NCI-H1417 (cell line): ENCODE data around the gene DPYSL3.

ENCODE experiments used
- DNase-seq, 3 experiments: peaks; one replicate each; lab custom pipeline; 2025; lab: John Stamatoyannopoulos, UW

The DPYSL3 gene

DNA sequence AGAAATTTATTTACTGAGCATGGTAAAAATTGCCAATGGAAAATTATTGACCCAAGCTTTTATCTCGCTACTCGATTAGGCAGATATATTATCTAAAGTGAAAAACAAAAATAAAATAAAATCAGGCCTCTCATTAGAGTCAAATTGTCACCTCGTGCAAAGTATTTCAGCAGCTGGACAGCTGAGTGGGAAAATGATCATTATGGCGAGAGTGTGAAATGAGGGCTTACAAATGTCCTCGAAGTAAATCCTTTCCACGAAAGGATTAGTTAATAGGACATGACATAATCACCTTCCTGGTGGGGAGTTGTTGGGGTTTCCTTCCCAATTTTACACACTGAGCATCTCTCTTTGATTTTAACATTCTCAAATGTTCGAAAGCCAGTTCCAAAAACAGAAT lies 5.4 kb upstream of the DPYSL3 start:
- DNase-seq = peak in 1 of 3 experiments; percentile 1

DNA sequence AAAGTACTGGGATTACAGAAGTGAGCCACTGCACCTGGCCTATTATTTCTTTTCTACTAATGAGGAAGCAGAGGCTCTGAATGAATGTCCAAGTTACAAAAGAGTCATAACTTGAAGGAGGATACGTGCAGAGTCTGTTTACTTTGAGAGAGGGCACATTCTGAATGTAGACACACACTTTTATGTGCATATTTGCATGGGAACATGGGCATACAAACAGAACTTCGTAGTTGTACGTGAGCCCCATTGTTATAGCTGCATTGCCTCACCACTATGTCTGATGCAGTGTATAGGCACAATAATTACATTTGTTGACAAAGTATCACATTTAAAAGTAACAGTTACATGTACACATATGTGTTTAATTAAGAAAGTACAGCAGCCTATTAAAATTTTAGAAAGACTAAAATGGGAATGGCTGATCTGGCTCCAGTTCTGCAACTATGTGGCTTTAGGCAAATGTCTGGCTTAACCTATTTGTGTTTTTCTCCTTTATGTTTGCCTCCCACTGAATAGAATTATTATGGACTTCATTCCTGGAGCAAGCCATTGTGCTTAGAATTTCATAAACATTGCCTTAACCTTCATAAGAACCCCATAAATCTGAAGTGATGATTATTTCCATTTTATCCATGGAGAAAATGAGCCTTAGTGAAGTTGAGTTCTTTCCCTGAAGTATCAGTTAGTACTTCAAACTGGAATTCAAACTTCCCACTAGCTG lies 3.0 kb upstream of the DPYSL3 start:
- DNase-seq = peak in 2 of 3 experiments; percentile 4 to 19

DNA sequence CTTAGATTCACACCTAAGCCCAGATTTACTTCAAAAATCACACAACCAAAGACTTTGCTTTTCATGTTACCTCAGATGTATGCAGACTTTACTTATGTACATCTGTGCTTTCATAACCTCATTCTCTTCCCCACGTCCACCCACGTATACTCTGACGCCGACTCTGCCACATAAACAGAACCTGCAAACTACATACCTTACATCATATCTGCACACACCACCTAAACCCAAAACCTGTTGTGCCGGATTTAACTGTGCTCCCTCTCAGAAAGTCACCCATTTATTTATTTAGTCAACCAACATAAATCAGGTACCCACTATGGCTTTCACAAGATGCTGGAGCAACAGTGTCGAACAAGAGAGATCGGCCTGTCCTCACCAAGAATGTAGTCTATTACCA lies 1.0 kb upstream of the DPYSL3 start:
- DNase-seq = peak in 1 of 3 experiments; percentile 27

DNA sequence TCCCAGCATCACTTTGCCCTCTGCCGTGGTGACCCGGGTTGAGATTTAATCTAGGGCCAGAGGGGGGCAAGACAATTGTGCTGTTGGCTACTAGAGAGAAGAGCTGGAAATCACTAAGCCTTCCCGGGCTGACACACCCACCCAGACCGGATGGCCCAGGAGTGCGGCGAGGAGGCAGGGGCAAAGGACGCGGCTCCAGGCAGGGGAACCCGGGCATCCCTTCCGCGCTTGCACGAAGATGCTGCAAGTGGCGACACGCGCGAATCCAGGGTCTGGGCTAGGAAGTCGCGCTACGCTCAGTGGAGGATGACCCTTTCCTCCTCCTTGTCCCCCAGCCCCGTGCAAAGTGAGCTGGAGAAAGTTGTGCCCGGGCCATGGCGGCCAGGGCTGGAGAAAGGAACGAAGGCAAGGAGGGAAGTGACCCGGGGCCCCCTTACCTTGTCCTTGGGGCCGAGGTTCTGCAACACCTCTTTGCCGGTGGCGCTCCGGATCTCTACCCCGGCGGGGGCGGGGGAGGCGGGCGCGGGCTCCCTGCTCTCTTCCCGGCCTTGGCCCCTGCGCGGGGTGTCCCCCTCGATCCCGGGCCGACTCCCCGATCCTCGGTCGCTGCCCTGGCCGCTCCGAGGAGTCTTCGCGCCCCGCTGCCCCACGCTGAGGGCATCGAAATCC lies 693 bp downstream of the DPYSL3 start:
- peak in 2 of 3 experiments; percentile 57 to 75 for DNase-seq

DNA sequence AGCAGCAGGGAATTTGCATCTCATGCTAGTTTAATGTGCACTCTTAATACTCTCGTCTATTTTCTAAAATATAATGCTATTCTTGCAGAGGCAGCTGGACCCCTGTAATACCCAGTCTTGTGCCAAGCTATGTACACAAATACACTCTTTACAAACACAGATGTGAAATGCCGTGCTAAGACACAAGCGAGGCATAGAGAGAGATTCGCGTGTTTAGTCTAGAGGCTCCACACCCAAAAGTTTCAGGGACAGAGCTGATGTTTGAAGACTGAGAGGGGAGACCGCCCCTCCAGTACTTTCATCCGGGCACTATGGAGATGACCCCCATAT lies 1.2 kb downstream of the DPYSL3 start:
- DNase-seq = no peak

DNA sequence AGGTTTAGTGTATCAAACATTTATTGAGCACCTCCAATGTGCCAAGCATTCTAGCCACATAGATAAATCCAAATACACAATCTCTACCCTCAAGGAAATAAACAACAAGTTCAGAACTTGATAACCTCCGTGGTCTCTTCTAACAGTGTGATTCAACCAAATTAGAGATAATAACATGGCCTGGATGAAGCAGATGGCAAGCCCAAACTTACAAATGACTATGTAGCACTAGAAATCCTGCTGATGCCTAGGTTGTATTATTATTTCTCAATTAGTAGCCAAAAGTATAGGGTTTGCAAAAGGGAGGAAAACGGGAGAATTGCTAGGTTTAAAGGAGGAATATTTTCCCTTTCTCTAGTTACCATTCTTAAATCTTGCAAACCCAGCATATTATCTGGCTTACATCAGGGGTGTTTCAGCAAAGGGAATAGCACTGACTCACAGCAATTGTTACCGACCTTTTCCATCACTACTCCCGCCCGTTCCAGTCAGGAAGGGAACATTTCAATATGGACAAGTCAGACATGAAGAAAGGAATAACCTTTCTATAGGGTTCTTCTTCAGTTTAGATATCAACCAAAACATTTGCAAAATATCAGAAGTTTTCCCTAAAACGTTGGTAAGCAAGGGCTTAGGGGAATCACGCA lies 2.3 kb downstream of the DPYSL3 start:
- DNase-seq = peak in 2 of 3 experiments; percentile 27 to 53

DNA sequence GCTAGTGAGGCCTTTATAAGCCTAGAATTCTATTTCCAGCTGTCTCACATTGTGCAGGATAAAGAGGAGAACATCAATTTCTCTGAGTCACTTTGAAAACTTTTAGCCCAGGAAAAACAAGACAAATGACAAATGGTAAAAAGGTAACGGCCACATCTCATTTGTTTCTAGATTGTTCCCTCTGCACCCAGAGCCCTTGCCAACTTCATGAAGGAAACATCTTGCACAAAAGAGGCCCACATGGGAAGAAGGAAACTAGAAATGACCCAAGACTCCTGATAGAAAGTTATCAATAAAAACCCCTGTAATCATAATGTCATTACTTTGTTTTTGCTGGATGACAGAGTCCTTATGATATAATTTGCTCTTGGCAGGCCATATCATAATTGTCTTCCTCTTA lies 5.3 kb downstream of the DPYSL3 start:
- no peak for DNase-seq

DNA sequence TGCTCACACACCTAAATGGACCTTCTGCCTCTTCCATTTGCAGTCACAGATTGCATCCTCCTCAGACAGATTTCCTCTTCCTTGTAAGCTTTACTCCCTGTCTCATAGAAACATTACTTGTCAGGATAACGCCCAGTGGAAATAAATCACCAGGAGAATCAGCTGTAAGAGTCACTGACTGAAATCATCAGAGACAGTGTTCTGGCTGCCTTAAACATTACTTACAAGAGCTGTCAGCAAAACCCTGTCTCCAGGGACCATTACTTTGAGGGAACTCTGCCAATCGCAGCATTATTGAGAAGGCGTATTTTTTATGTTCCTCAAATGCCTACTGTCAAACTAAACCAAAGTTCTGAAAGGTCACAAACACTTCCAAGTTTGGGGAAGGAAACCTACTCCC lies 5.9 kb downstream of the DPYSL3 start:
- DNase-seq = peak; percentile 1 to 19 (median 16)

DNA sequence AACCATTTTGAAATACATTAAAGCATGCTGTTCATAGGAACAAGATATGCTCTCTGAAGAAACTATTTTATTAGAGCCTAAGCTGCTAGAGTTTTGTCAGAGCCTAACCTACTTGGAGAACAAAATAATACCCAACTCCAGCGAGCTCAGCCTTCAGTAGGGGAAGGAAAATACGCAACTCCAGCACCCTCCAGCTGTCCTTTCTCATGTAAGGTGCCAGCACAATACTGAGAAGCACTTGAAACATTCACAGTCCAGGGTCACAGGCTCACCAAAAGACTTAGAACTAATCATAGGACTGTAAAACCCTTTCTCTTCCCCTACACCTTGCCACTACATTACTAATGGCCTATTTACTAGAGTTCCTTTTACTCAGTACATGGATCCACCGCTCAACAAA lies 18.9 kb downstream of the DPYSL3 start:
- DNase-seq = no peak

DNA sequence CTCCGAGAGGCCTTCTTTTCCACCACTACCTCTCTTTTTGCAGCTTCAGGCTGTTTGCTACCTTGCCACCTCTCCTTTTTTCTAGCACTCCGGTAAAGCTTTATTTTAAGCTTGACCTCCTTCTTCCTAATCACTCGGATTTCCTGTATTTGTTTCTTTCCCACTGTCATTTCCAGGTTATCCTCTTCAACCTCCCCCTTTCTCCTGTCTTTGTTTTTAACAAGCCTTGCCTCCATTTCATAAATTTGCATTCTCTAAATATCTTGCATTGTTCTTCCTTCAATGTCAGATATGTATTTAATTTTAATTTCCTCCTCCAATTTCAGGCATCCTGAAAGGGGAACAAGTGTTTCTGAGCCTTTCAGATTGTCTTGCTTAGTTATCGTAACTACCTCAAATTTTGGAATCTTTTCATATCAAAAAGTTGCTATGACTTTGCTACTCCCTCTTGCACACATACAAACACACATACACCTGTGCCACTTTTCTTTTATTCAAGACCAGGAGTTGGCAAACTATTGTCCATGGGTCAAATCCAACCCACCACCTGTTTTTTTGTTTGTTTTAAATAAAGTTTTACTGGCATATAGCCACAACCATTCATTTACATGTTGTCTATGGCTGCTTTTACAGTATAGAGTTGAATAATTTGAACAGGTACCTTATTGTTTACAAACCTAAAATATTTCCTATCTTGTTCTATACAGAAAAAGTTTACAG lies 22.7 kb downstream of the DPYSL3 start:
- no peak for DNase-seq

DNA sequence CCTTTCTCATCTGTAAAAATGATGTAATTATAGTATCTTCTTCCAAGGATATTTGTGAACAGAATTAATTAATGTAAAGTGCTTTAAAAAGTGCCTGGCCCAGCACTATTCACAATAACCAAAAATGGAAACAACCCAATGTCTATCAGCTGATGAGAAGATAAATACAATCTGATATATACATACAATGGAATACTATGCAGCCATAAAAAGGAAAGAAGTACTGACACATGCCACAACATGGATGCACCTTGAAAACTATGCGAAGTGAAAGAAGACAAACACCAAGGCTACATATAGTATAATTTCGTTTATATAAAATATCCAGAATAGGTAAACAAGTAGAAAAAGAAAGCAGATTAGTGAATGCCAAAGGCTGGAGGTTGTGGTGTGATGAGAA lies 24.1 kb downstream of the DPYSL3 start:
- DNase-seq = no peak

DNA sequence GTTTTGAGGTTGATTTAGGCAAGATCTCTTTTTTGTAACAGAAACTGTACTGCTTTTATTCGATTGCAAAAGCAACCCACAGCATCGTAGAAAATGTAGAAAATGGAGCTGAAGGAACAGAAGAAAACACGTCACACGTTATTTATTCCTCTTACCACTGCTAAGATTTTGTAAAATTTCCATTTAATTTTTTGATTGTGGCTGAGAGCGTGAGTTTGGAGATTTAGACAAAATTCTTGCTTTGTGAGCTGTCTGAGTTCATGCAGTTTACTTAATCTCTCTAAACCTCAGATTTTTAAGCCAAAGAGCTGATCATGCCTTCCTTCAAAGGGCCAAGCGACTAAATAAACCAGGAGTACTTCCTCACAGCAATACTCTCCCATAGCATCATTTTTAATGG lies 24.8 kb downstream of the DPYSL3 start:
- DNase-seq = peak in 1 of 3 experiments; percentile 22

DNA sequence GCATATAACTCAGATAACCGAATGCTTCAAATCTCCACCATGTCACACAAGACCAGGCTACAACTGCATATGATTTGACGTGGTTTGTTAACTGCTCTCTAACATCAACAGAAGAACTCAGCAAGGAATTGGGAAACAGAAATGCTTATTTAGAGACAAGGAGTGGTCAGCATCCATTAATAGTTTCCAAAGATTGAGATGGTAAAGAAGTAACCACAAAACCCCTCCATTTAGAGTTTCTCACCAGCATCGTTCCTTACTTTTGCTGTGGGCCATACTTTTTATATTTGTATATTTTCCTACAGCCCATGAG lies 25.2 kb downstream of the DPYSL3 start:
- no peak for DNase-seq

DNA sequence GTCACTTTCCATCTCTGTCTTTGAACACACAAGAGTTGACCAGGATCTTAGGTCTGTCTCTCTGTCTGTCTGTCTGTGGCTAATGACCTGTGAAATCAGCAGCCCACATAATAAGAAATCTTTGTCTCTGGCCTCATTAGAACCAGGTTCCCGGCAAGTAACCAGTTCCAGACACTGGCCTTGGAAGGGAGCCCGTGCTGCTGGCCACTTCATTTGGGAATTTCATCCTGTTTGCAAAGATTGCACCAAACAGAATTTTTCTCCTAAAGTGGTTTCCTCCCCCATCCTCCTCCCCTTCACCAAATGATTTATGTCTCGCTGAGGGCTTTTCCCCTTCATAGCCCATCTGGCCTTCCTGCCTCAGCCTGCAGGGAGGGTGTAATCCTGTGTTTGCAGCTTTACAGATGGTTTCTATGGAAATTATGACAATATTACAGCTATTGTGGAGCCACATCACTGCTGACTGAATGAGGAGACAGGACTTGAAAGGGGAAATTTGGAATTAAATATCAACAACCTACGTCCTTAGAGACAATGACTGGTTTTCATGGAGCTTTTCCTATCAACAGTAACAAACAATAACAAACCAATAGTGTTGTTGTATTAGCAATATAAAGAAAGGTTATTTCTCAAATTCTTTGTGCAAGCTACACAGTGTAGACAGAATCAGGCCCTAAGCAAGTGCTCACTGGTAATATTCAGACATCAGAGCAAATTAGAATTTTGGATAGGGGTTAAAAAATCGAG lies 25.7 kb downstream of the DPYSL3 start:
- peak; percentile 70 to 96 (median 83) for DNase-seq

DNA sequence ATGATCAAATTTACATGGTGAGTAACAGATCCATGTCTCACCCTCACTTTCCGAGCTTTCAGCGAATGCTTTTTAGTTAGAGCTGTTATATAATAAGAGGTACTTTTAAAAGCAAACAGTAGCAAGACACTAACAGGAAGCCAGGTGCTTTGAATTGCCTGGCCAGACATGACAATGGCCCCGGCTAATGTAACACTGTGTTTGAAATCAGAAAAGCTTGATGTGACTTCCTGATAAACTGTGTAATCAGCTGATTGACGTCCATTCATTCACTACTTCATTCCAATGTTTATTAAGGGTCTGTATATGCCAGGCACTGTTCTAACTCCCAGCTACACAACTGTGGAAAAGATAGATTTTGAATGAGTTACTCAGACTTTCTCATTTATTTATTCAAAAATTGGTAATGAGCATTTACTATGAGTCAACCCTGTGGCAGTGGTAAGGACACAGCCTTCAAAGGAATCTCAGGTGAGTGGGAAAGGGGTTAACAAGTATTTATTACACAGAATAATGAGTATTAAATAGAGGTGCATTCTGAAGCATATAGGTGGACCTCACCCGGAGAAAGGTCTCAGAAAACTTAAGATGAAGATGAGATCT lies 26.6 kb downstream of the DPYSL3 start:
- peak; percentile 73 to 95 (median 79) for DNase-seq

DNA sequence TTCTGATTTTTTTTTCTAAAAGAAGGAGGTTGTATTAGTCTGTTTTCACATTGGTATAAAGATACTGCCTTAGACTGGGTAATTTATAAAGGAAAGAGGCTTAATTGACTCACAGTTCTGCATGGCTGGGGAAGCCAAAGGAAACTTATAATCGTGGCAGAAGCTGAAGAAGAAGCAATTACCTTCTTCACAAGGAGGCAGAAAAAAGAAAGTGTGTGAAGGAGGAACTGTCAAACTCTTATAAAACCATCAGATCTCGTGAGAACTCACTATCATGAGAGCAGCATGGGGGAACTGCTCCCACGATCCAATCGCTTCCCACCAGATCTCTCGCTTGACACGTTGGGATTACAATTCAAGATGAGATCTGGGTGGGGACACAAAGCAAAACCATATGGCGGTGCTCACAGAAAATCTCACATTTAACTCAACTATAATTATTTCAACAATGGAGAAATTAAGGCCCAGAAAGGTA lies 27.1 kb downstream of the DPYSL3 start:
- DNase-seq = peak; percentile 73 to 95 (median 79)

DNA sequence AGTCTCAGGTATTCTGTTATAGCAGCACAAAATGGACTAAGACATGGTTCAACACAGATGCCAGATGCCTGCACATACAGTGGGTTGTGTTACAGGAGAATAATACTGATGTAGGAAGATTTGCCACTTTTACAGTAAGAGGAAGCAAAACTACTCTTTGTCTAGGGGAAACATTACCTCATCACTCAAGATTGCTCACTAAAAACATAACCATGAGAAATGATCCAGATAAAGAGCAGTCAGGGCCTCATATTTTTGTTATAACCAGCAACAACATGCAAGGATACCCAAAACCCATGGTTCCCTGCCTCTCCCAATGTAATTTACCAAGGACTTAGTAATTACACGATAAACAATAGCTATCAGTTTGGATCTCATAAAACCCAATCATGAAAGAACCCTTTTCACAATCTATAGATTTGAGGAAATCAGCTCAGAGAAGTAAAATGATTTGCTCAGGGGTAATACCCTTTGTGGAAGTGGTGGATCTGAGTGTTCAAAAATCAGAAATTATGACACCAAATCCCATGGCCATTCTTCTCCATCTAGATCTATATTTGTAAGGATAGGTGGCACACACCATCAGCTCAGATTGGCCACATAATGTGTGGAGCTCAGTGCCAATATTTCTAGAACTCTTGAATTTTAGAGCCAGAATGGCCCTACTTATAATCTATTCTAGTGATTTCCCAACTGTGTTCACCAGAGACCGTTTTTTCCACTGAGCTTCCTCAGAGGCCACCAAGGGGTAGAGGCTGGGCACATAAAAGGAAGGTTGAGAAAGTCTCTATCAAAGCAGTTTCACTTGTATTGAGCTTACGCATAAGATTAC lies 27.8 kb downstream of the DPYSL3 start:
- DNase-seq = peak in 2 of 3 experiments; percentile 44 to 72

DNA sequence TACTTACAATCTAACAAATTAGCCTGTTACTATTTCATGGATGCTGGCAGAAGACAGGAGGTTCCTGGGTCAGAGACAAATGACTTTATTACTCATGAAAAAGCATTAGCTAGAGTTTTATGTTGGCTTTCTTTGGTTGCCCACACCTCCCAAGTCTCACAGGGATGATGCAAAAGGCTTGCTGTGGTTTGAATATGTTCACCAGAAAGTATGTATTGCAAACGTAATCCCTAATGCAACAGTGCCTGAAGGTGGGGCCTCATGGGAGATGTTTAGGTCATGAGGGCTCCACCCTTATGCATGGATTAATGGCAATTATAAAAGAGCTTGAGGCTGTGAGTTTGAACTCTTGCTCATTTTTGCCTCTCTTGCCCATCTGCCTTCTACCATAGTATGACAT lies 28.5 kb downstream of the DPYSL3 start:
- DNase-seq = peak in 1 of 3 experiments; percentile 1

DNA sequence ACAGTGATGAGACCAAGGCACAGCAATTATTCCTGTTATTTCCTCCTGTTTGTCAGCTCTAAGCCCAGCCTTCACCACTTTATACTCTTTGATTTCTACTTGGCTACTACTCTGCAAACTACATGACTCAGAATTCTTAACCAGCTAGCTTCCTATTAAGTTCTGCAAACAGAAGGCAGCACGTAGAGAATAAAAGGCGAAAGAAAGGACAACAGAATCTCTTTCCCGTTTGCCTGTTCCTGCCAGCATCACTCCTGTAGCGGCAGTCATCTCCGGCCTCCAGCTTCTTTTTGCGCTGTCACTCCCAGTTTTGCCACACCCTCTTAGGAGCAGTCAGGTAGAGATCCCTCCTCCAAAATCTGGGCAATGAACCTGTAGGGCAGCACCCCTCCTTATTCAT lies 29.9 kb downstream of the DPYSL3 start:
- no peak for DNase-seq

DNA sequence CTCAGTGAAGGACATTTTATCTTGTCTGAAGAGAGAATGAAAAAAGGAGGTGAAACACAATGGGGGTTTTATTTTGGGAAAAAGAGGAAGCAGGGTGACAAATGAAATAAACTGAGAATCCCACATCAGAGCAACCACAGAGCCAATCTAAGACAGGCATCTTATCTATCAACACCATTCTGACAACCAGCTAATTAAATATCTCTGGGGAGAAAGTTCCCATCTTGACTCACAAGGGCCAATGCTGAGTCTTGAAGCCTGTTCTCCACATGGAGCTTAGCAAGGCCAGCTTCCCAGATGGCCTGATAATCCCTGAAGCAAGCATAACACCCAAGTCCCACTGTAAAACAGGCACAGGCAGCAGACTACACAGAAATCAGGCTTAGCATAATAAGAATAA lies 30.4 kb downstream of the DPYSL3 start:
- DNase-seq = no peak

DNA sequence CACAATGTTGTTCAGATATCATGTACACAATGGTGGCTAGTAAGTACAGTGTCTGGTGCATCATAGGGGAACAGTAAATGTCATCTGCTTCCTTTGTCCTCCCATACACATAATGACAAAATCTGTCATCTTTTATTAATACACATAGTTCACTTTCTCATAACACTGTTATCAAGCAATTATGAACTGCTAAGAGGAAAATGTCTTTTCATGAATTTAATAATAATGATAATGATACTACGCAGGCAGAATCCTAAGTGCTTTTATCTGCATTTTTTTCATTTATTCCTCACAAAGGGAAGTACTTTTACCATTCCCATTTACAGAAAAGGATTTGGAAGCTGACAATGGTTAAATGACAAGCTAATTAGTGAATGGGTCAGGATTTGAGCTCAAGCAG lies 35.7 kb downstream of the DPYSL3 start:
- peak in 1 of 3 experiments; percentile 39 for DNase-seq
